Natural killer cell (primary cell): ENCODE data around the gene DGCR2. TPM values are rescaled to one million over a fixed set of nuclear protein-coding genes. Genes with fewer than 3 reads are reported as not detected.

Experiments
- ATAC-seq, 3 donors: fragments of 150-1000 bp in 2 of 3; fragments of 200-7000 bp in 1 of 3; cut with Tn5 transposase; 1 replicate in 1 of 3; 2 replicates in 2 of 3; pipeline ENCODE4 v1.10.0; 2021; ENCODE audit warnings: mild to moderate bottlenecking in 2 of 3, moderate library complexity in 2 of 3
- DNase-seq, 2 donors: peaks; one replicate each; pipeline versions ENCODE4 v3.0.0 to v3.0.0-alpha.2; 2013 to 2021; ENCODE audit warnings: mixed read lengths in 1 of 2
- H3K27ac ChIP-seq: one replicate; pipeline ENCODE4 v1.5.1; 2013; ENCODE audit warnings: mild to moderate bottlenecking, low read length
- H3K27me3 ChIP-seq: one replicate; pipeline ENCODE4 v1.6.1; 2013; ENCODE audit warnings: low read length; ENCODE audit not compliant: control insufficient read depth, insufficient read depth
- H3K36me3 ChIP-seq: one replicate; pipeline ENCODE4 v1.6.1; 2013; ENCODE audit warnings: low read length; ENCODE audit not compliant: control insufficient read depth, insufficient read depth
- H3K4me1 ChIP-seq: one replicate; pipeline ENCODE4 v1.6.1; 2013; ENCODE audit warnings: low read length; ENCODE audit not compliant: control insufficient read depth, insufficient read depth
- H3K4me3 ChIP-seq: one replicate; pipeline ENCODE4 v1.5.1; 2013; ENCODE audit warnings: low read length
- H3K9me3 ChIP-seq: one replicate; pipeline ENCODE4 v1.6.1; 2013; ENCODE audit warnings: low read length; ENCODE audit not compliant: control insufficient read depth, insufficient read depth
- H3K27ac Mint-ChIP-seq, 2 donors: one replicate each; pipeline ENCODE4 v1.8.0; 2022; ENCODE audit warnings: mild to moderate bottlenecking in 2 of 2, mixed read lengths in 2 of 2, moderate library complexity in 1 of 2
- H3K27me3 Mint-ChIP-seq, 2 donors: one replicate each; pipeline ENCODE4 v1.8.0; 2022; ENCODE audit warnings: low read depth in 2 of 2, mixed read lengths in 2 of 2
- H3K36me3 Mint-ChIP-seq: one replicate; pipeline ENCODE4 v1.8.0; 2022; ENCODE audit warnings: mixed read lengths
- H3K4me1 Mint-ChIP-seq, 2 donors: one replicate each; pipeline ENCODE4 v1.8.0; 2022; ENCODE audit warnings: mixed read lengths in 2 of 2
- H3K4me3 Mint-ChIP-seq: one replicate; pipeline ENCODE4 v1.8.0; 2022; ENCODE audit warnings: mild to moderate bottlenecking, moderate library complexity, mixed read lengths
- H3K9me3 Mint-ChIP-seq, 2 donors: one replicate each; pipeline ENCODE4 v1.8.0; 2022; ENCODE audit warnings: mixed read lengths in 2 of 2
- CTCF ChIP-seq: fragments of 200-600 bp; IDR thresholded peaks from one replicate; pipeline ENCODE4 v1.8.0; 2022; ENCODE audit warnings: antibody characterized with exemption
- WGBS: methylation state at CpG from one replicate; pipeline ENCODE4 v1.1.7; 2013; ENCODE audit warnings: missing lambda C conversion rate; ENCODE audit not compliant: insufficient coverage; 5-methylcytosine and 5-hydroxymethylcytosine counted together
- intact Hi-C: fragments of 100-400 bp; cut with micrococcal nuclease; formaldehyde crosslinking; loops from one replicate; pipeline ENCODE4 v1.14.2; 2022
- total RNA-seq, 4 donors: library from RNA; stranded (reverse); fragments of 120-200 nt in 1 of 4; gene quantifications; one replicate each; pipeline versions ENCODE4 v1.2.3 to v1.2.4, GENCODE V29; 2013 to 2022

Gene DGCR2
- total RNA-seq, 3 donors from 2014 or later (not counting 1 experiment from before 2014, with no cell fraction given): 27.5 to 44.1 (median 41.3) TPM

GRCh38 chr22:19151329-19152191 lies 29.3 kb upstream of the DGCR2 start:
- Mint-ChIP-seq H3K9me3 (no peaks in the 10 kb centered on the region), H3K4me1 (peaks cover 0 to 5% of the 10 kb centered on the region in 2 donors), H3K36me3 (no peaks in the 10 kb centered on the region), H3K27me3 (peaks cover 38 to 43% of the 10 kb centered on the region in 2 donors), H3K4me3 (peak overlapping the region; percentile 31), H3K27ac (no peak overlapping the region)
- 54% methylated on average over 10 of the region's 10 CpGs for WGBS
- DNase-seq (no peak), ATAC-seq (no peak)
- intact Hi-C loops: no loop called here
- Histone ChIP-seq H3K4me3 (no peak overlapping the region), H3K9me3 (no peaks in the 10 kb centered on the region), H3K27me3 (peaks cover 13% of the 10 kb centered on the region), H3K27ac (no peak overlapping the region), H3K36me3 (no peaks in the 10 kb centered on the region), H3K4me1 (peaks cover 6% of the 10 kb centered on the region)
- no peak for TF ChIP-seq CTCF

GRCh38 chr22:19150482-19151328 lies 28.5 kb upstream of the DGCR2 start:
- Mint-ChIP-seq H3K27ac (no peak overlapping the region), H3K4me3 (peak overlapping the region; percentile 31), H3K4me1 (peaks cover 0 to 5% of the 10 kb centered on the region in 2 donors), H3K27me3 (peaks cover 38 to 43% of the 10 kb centered on the region in 2 donors), H3K36me3 (no peaks in the 10 kb centered on the region), H3K9me3 (no peaks in the 10 kb centered on the region)
- intact Hi-C loops: no loop called here
- H3K9me3 ChIP-seq: no peaks in the 10 kb centered on the region
- no peak overlapping the region for H3K4me3 ChIP-seq
- peaks cover 13% of the 10 kb centered on the region for H3K27me3 ChIP-seq
- DNase-seq (no peak), ATAC-seq (no peak)
- H3K4me1 ChIP-seq: peaks cover 6% of the 10 kb centered on the region
- H3K27ac ChIP-seq: no peak overlapping the region
- no peak for TF ChIP-seq CTCF
- 14% methylated on average over 68 of the region's 68 CpGs for WGBS
- no peaks in the 10 kb centered on the region for H3K36me3 ChIP-seq

DNA sequence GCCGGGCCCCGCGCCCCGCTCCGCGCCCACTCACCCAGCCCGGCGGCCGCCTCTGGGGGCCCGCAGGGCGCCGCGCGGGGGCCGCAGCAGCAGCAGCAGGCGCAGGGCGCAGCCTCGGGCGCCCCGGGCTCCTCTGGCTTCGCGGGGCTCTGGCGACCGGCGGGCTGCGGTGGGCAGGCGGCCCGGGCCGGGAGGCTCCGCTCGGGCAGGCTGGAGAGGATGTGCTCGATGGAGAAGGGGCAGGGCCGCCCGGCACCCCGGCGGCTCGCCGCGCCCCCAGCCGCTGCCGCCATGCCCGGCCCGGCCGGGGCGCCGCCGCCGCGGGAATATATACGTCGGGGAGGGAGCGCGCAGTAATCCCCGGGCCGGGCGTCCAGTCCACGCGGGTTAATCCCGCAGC lies 27.8 kb upstream of the DGCR2 start, which contains the start of gene GSC2:
Gene GSC2 (minus strand): TSS at position 302 of the 400 bp plus-strand sequence. CDS start 9 bp downstream, at position 293.
- H3K36me3 ChIP-seq: no peaks in the 10 kb centered on the region
- no peak for TF ChIP-seq CTCF
- Mint-ChIP-seq H3K4me1 (peaks cover 0 to 5% of the 10 kb centered on the region in 2 donors), H3K27ac (no peak within 1 kb of the TSS), H3K9me3 (no peaks in the 10 kb centered on the region), H3K27me3 (peaks cover 38 to 43% of the 10 kb centered on the region in 2 donors), H3K4me3 (peak within 1 kb of the TSS; percentile 31), H3K36me3 (no peaks in the 10 kb centered on the region)
- H3K27ac ChIP-seq: no peak within 1 kb of the TSS
- ATAC-seq: no peak
- peaks cover 6% of the 10 kb centered on the region for H3K4me1 ChIP-seq
- WGBS: 7% methylated on average over 59 of the region's 59 CpGs
- DNase-seq: no peak
- peaks cover 13% of the 10 kb centered on the region for H3K27me3 ChIP-seq
- H3K9me3 ChIP-seq: no peaks in the 10 kb centered on the region
- intact Hi-C loops: no loop called here
- no peak within 1 kb of the TSS for H3K4me3 ChIP-seq
